Gastrocnemius medialis (tissue), 4 donors: Measurements from ENCODE around the gene TMEM117. TPM values are rescaled to one million over a fixed set of nuclear protein-coding genes. Genes with fewer than 3 reads are reported as not detected.

Source experiments
- ATAC-seq, 2 donors: fragments of 150-250 bp; one replicate each; pipeline ENCODE4 v1.9.1; 2016
- DNase-seq, 2 donors: peaks; one replicate each; pipeline ENCODE4 v3.0.0-alpha.2; 2019
- H3K27ac ChIP-seq, 4 donors: fragments of 200-600 bp; sonication (generic); 1 replicate in 1 of 4; 2 replicates in 3 of 4; pipeline ENCODE4 v1.5.1; 2016 to 2018; ENCODE audit warnings: mild to moderate bottlenecking in 2 of 4, moderate library complexity in 1 of 4
- H3K27me3 ChIP-seq, 3 donors: fragments of 200-600 bp; sonication (generic) in 2 of 3; 1 replicate in 1 of 3; 2 replicates in 2 of 3; pipeline versions ENCODE4 v1.5.1 to v1.6.0; 2016 to 2019; ENCODE audit warnings: mild to moderate bottlenecking in 1 of 3, moderate library complexity in 1 of 3
- H3K36me3 ChIP-seq, 2 donors: fragments of 200-600 bp; sonication (generic) in 1 of 2; one replicate each; pipeline ENCODE4 v1.5.1; 2017 to 2018
- H3K4me1 ChIP-seq, 2 donors: fragments of 200-600 bp; sonication (generic) in 1 of 2; one replicate each; pipeline ENCODE4 v1.5.1; 2016 to 2017; ENCODE audit warnings: mild to moderate bottlenecking in 2 of 2
- H3K4me3 ChIP-seq, 4 donors: fragments of 200-600 bp; sonication (generic) in 3 of 4; 1 replicate in 1 of 4; 2 replicates in 3 of 4; pipeline ENCODE4 v1.5.1; 2016 to 2019; ENCODE audit warnings: mild to moderate bottlenecking in 2 of 4
- H3K9me3 ChIP-seq, 3 donors: fragments of 200-600 bp; sonication (generic) in 2 of 3; 1 replicate in 1 of 3; 2 replicates in 2 of 3; pipeline ENCODE4 v1.5.1; 2016 to 2019
- POLR2A ChIP-seq, 2 donors: fragments of 450-650 bp; IDR thresholded peaks; one replicate each; pipeline ENCODE4 v1.6.1; 2017; ENCODE audit warnings: antibody characterized with exemption in 2 of 2, mild to moderate bottlenecking in 2 of 2, moderate library complexity in 2 of 2
- in situ Hi-C, 4 donors: fragments of 200-750 bp; cut with MboI; loops; one replicate each; pipeline versions ENCODE4 v1.15.0 to v1.8.0; 2017; ENCODE audit warnings: low sequenced_read_pairs in 4 of 4
- intact Hi-C: fragments of 100-400 bp; cut with DNase I; formaldehyde crosslinking; loops from one replicate; pipeline ENCODE4 v1.15.1; 2023; ENCODE audit warnings: low total_unique reads
- total RNA-seq, 4 donors: library from RNA; depleted of rRNA; stranded (reverse); fragments of >200 nt; gene quantifications; one replicate each; pipeline versions ENCODE4 v1.1.0 to v1.2.3, GENCODE V29; 2016
- TF ChIP-seq, protein P1 (sequence below), 5 experiments: fragments of 450-650 bp in 3 of 5; fragments of 200-600 bp in 2 of 5; sonication (generic) in 2 of 5; IDR thresholded peaks in 4 of 5; conservative IDR thresholded peaks in 1 of 5; 1 replicate in 4 of 5; 2 replicates in 1 of 5; pipeline ENCODE4 v1.5.1; 2016 to 2019; ENCODE audit warnings: antibody characterized with exemption in 5 of 5, mild to moderate bottlenecking in 3 of 5, moderate library complexity in 3 of 5

TMEM117 gene
- total RNA-seq, 4 donors from 2014 or later = 3.5 to 19.4 (median 6.1) TPM

DNA sequence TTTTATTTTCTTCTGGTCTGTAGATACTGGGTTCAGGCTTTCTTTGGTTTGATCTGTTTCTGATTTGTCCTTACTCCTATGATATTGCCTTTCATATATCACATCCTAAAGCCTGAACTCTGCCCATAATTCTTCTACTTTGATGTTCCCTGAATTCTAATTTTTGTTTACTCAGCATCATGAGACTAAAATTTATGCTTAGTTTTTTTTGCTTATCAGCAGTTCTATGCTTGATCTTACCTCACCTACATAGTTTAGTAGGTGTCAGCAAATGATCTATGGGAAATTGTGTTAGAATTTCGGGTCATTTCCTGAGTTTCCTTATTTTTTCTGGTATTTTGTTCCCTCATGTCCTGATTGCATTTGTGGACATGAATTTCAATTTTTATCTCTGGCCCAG is 94.2 kb downstream of the TMEM117 start:
- intact Hi-C loops = no loop called here
- peaks cover 0 to 3% (median 0%) of the 10 kb centered on the region in 3 donors for H3K9me3 ChIP-seq
- no peak overlapping the region for H3K4me3 ChIP-seq
- ATAC-seq = no peak
- TF ChIP-seq POLR2A (IDR thresholded peaks at IDR 0.05) = no peak
- no peak for DNase-seq
- in situ Hi-C loops = no loop called here
- peaks cover 0 to 7% of the 10 kb centered on the region in 2 donors for H3K36me3 ChIP-seq
- H3K27me3 ChIP-seq = no peaks in the 10 kb centered on the region
- no peaks in the 10 kb centered on the region for H3K4me1 ChIP-seq
- H3K27ac ChIP-seq = no peak overlapping the region

DNA sequence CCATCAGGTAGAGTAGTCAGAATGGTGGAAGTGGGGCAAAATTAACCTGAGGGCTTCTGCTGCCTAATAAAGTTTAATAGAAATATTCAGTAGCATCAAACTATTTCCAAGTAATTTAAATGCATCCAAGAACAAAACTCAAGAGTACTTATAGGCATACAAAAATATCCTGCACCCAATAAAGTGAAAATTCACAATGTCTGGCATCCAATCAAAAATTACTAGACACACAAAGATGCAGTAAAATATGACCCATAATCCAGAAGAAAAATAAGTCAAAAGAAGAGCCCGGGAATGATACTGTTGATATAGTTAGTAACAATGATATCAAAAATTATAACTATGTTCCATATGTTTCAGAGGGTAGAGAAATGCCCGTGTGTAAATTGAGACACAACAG is 95.3 kb downstream of the TMEM117 start:
- in situ Hi-C loops = no loop called here
- intact Hi-C loops = no loop called here
- TF ChIP-seq POLR2A (IDR thresholded peaks at IDR 0.05) = no peak
- TF ChIP-seq, protein P1, sequence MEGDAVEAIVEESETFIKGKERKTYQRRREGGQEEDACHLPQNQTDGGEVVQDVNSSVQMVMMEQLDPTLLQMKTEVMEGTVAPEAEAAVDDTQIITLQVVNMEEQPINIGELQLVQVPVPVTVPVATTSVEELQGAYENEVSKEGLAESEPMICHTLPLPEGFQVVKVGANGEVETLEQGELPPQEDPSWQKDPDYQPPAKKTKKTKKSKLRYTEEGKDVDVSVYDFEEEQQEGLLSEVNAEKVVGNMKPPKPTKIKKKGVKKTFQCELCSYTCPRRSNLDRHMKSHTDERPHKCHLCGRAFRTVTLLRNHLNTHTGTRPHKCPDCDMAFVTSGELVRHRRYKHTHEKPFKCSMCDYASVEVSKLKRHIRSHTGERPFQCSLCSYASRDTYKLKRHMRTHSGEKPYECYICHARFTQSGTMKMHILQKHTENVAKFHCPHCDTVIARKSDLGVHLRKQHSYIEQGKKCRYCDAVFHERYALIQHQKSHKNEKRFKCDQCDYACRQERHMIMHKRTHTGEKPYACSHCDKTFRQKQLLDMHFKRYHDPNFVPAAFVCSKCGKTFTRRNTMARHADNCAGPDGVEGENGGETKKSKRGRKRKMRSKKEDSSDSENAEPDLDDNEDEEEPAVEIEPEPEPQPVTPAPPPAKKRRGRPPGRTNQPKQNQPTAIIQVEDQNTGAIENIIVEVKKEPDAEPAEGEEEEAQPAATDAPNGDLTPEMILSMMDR (IDR thresholded peaks at IDR 0.05 in 4 of 5, conservative IDR thresholded peaks at IDR 0.05 in 1 of 5) = no peak
- Histone ChIP-seq H3K4me1 (no peaks in the 10 kb centered on the region), H3K9me3 (peaks cover 0 to 3% (median 0%) of the 10 kb centered on the region in 3 donors), H3K27ac (no peak overlapping the region), H3K27me3 (no peaks in the 10 kb centered on the region), H3K36me3 (peaks cover 0 to 7% of the 10 kb centered on the region in 2 donors), H3K4me3 (no peak overlapping the region)
- ATAC-seq (no peak), DNase-seq (no peak)

DNA sequence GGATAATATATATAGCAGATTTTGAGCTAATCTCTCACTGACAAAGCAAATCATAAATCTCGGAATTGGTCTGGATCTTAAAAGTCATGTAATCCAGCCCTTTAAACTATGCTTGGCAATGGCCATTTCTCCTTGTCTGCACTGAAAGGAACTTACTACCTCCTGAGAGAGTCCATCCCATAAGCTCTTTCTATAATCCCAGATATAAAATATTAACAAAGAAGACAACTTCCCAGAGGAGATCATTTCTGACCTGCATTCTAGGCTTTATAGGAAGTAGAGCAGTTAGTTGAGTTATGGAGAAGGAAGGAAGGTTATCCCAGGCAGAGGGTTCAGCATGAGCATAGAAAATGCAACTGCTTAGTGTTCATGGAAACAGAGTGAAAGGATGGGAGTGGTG is 99.7 kb downstream of the TMEM117 start:
- no peak overlapping the region for H3K27ac ChIP-seq
- intact Hi-C loops (no loop called here), in situ Hi-C loops (no loop called here)
- ATAC-seq (no peak), DNase-seq (no peak)
- H3K4me1 ChIP-seq = no peaks in the 10 kb centered on the region
- H3K36me3 ChIP-seq = peaks cover 0 to 6% of the 10 kb centered on the region in 2 donors
- no peaks in the 10 kb centered on the region for H3K27me3 ChIP-seq
- peaks cover 0 to 3% (median 0%) of the 10 kb centered on the region in 3 donors for H3K9me3 ChIP-seq
- no peak for TF ChIP-seq POLR2A (IDR thresholded peaks at IDR 0.05)
- TF ChIP-seq, protein P1 (IDR thresholded peaks at IDR 0.05 in 4 of 5, conservative IDR thresholded peaks at IDR 0.05 in 1 of 5) = no peak
- no peak overlapping the region for H3K4me3 ChIP-seq

DNA sequence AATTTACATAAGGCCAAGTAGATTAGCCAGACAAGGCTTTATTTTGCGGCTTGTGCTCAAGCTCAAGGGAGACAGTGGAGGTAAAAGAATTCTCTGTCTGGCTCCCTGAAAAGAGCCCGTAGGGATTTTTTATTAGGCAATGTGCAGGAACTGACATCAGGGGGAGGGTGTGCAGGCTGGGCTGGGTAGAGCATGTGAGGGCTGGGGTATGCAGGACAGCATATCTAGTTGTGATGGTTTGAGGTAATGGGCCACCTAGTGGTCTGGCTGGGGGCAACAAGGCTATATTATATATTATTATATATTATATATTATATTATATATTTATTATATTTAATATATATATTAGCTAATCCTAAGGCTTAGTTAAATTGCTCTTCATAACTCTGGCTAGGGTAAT is 102.1 kb downstream of the TMEM117 start:
- no peaks in the 10 kb centered on the region for H3K9me3 ChIP-seq
- no peak for TF ChIP-seq POLR2A (IDR thresholded peaks at IDR 0.05)
- TF ChIP-seq, protein P1 (IDR thresholded peaks at IDR 0.05 in 4 of 5, conservative IDR thresholded peaks at IDR 0.05 in 1 of 5) = no peak
- no peaks in the 10 kb centered on the region for H3K27me3 ChIP-seq
- H3K36me3 ChIP-seq = no peaks in the 10 kb centered on the region
- no peak for ATAC-seq
- intact Hi-C loops (no loop called here), in situ Hi-C loops (no loop called here)
- no peak overlapping the region for H3K27ac ChIP-seq
- no peak overlapping the region for H3K4me3 ChIP-seq
- DNase-seq = no peak
- H3K4me1 ChIP-seq = peaks cover 10 to 14% of the 10 kb centered on the region in 2 donors

DNA sequence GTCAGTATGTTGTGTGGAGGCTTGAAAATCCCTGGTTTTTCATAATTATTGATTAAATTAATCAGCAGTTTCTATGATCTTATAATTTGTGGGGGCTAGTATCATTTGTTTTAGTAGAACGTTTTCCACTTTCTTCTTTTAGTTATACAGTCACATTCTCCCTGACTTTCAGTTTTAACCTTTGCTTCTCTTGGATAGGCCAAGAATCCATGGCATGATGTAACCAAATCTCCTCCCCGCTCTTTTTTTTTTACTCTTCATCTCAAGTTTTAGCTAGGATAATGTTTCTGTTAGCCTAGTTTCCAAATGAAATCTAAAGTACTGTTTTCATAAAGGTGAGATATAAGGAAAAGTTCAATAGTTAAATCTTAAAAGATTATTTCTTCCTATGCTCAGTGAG is 106.5 kb downstream of the TMEM117 start:
- TF ChIP-seq, protein P1 (IDR thresholded peaks at IDR 0.05 in 4 of 5, conservative IDR thresholded peaks at IDR 0.05 in 1 of 5) = no peak
- TF ChIP-seq POLR2A (IDR thresholded peaks at IDR 0.05) = no peak
- no peak overlapping the region for H3K4me3 ChIP-seq
- no peaks in the 10 kb centered on the region for H3K9me3 ChIP-seq
- no peaks in the 10 kb centered on the region for H3K36me3 ChIP-seq
- no peak for DNase-seq
- no peak for ATAC-seq
- in situ Hi-C loops (no loop called here), intact Hi-C loops (no loop called here)
- peaks cover 16 to 25% of the 10 kb centered on the region in 2 donors for H3K4me1 ChIP-seq
- no peaks in the 10 kb centered on the region for H3K27me3 ChIP-seq
- H3K27ac ChIP-seq = peak overlapping the region in 1 of 4 donors; percentile 18
